Measurements from ENCODE around the gene WNT2.
"Not testable (repeated sequence)": the region's sequence is repeated elsewhere in the genome, so short reads cannot be mapped to it uniquely, and the experiment has no call there.

WNT2 gene

GRCh38 chr7:117323305-117323850 is 520 bp upstream of the WNT2 start:
- Mint-ChIP-seq H3K4me3 (no peak overlapping the region), H3K27ac (no peak overlapping the region), H3K9me3 (peaks cover 4% of the 10 kb centered on the region), H3K4me1 (no peaks in the 10 kb centered on the region), H3K27me3 (peaks cover 48% of the 10 kb centered on the region), H3K36me3 (peaks cover 2% of the 10 kb centered on the region)

GRCh38 chr7:117320523-117320922 is 2.3 kb downstream of the WNT2 start:
- peaks cover 2% of the 10 kb centered on the region for H3K36me3 Mint-ChIP-seq
- no peaks in the 10 kb centered on the region for H3K9me3 Mint-ChIP-seq
- H3K4me1 Mint-ChIP-seq, result no peaks in the 10 kb centered on the region
- no peak overlapping the region for H3K4me3 Mint-ChIP-seq
- H3K27me3 Mint-ChIP-seq, result peaks cover 46% of the 10 kb centered on the region
- H3K27ac Mint-ChIP-seq, result no peak overlapping the region

- Mint-ChIP-seq H3K27me3 (peaks cover 38% of the 10 kb centered on the region), H3K4me1 (no peaks in the 10 kb centered on the region), H3K9me3 (no peaks in the 10 kb centered on the region), H3K4me3 (no peak overlapping the region), H3K27ac (no peak overlapping the region), H3K36me3 (peaks cover 2% of the 10 kb centered on the region)
These were observed 3.7 kb downstream of the WNT2 start for GRCh38 chr7:117319181-117319580.

GRCh38 chr7:117313582-117313981 is 9.3 kb downstream of the WNT2 start:
- no peaks in the 10 kb centered on the region for H3K4me1 Mint-ChIP-seq
- H3K36me3 Mint-ChIP-seq, result no peaks in the 10 kb centered on the region
- no peak overlapping the region for H3K27ac Mint-ChIP-seq
- no peaks in the 10 kb centered on the region for H3K9me3 Mint-ChIP-seq
- no peak overlapping the region for H3K4me3 Mint-ChIP-seq
- peaks cover 6% of the 10 kb centered on the region for H3K27me3 Mint-ChIP-seq

- H3K9me3 Mint-ChIP-seq, result no peaks in the 10 kb centered on the region
- no peak overlapping the region for H3K27ac Mint-ChIP-seq
- H3K4me1 Mint-ChIP-seq, result no peaks in the 10 kb centered on the region
- no peak overlapping the region for H3K4me3 Mint-ChIP-seq
- H3K36me3 Mint-ChIP-seq, result no peaks in the 10 kb centered on the region
- H3K27me3 Mint-ChIP-seq, result peaks cover 6% of the 10 kb centered on the region
These were observed 10.0 kb downstream of the WNT2 start for GRCh38 chr7:117312593-117313580.

GRCh38 chr7:117308891-117309290 is 14.0 kb downstream of the WNT2 start:
- Mint-ChIP-seq H3K27me3 (peaks cover 3% of the 10 kb centered on the region), H3K9me3 (no peaks in the 10 kb centered on the region), H3K36me3 (no peaks in the 10 kb centered on the region), H3K27ac (no peak overlapping the region), H3K4me1 (no peaks in the 10 kb centered on the region), H3K4me3 (no peak overlapping the region)

GRCh38 chr7:117302396-117302795 is 20.5 kb downstream of the WNT2 start:
- Mint-ChIP-seq H3K27me3 (peaks cover 4% of the 10 kb centered on the region), H3K4me3 (no peak overlapping the region), H3K27ac (no peak overlapping the region), H3K9me3 (no peaks in the 10 kb centered on the region), H3K4me1 (no peaks in the 10 kb centered on the region), H3K36me3 (no peaks in the 10 kb centered on the region)

GRCh38 chr7:117300506-117300905 is 22.4 kb downstream of the WNT2 start:
- not testable (repeated sequence) for H3K4me3 Mint-ChIP-seq, H3K27me3 Mint-ChIP-seq, H3K36me3 Mint-ChIP-seq, H3K4me1 Mint-ChIP-seq, H3K27ac Mint-ChIP-seq, H3K9me3 Mint-ChIP-seq

GRCh38 chr7:117297606-117298005 is 25.3 kb downstream of the WNT2 start:
- Mint-ChIP-seq H3K4me1 (no peaks in the 10 kb centered on the region), H3K4me3 (no peak overlapping the region), H3K27me3 (peaks cover 3% of the 10 kb centered on the region), H3K27ac (no peak overlapping the region), H3K36me3 (no peaks in the 10 kb centered on the region), H3K9me3 (no peaks in the 10 kb centered on the region)

GRCh38 chr7:117296066-117296465 is 26.8 kb downstream of the WNT2 start:
- Mint-ChIP-seq H3K27me3 (no peaks in the 10 kb centered on the region), H3K4me1 (no peaks in the 10 kb centered on the region), H3K9me3 (no peaks in the 10 kb centered on the region), H3K36me3 (no peaks in the 10 kb centered on the region), H3K27ac (no peak overlapping the region), H3K4me3 (no peak overlapping the region)

GRCh38 chr7:117285826-117286225 is 37.0 kb downstream of the WNT2 start:
- Mint-ChIP-seq H3K4me3 (no peak overlapping the region), H3K9me3 (no peaks in the 10 kb centered on the region), H3K27ac (no peak overlapping the region), H3K27me3 (no peaks in the 10 kb centered on the region), H3K36me3 (no peaks in the 10 kb centered on the region), H3K4me1 (no peaks in the 10 kb centered on the region)

- Mint-ChIP-seq H3K4me1 (no peaks in the 10 kb centered on the region), H3K4me3 (no peak overlapping the region), H3K27me3 (no peaks in the 10 kb centered on the region), H3K36me3 (no peaks in the 10 kb centered on the region), H3K27ac (no peak overlapping the region), H3K9me3 (no peaks in the 10 kb centered on the region)
These were observed 38.2 kb downstream of the WNT2 start for GRCh38 chr7:117284692-117285091.

- Mint-ChIP-seq H3K27ac (no peak overlapping the region), H3K4me1 (no peaks in the 10 kb centered on the region), H3K9me3 (no peaks in the 10 kb centered on the region), H3K4me3 (no peak overlapping the region), H3K27me3 (no peaks in the 10 kb centered on the region), H3K36me3 (no peaks in the 10 kb centered on the region)
These were observed 39.1 kb downstream of the WNT2 start for GRCh38 chr7:117283779-117284178.

- H3K27me3 Mint-ChIP-seq, result no peaks in the 10 kb centered on the region
- H3K36me3 Mint-ChIP-seq, result no peaks in the 10 kb centered on the region
- H3K4me3 Mint-ChIP-seq, result no peak overlapping the region
- H3K9me3 Mint-ChIP-seq, result no peaks in the 10 kb centered on the region
- no peak overlapping the region for H3K27ac Mint-ChIP-seq
- no peaks in the 10 kb centered on the region for H3K4me1 Mint-ChIP-seq
These were observed 39.5 kb downstream of the WNT2 start for GRCh38 chr7:117283371-117283770.

- Mint-ChIP-seq H3K4me3 (no peak overlapping the region), H3K9me3 (no peaks in the 10 kb centered on the region), H3K4me1 (no peaks in the 10 kb centered on the region)
These were observed 40.5 kb downstream of the WNT2 start for GRCh38 chr7:117282239-117282812.

GRCh38 chr7:117281562-117281961 is 41.3 kb downstream of the WNT2 start:
- no peaks in the 10 kb centered on the region for H3K4me1 Mint-ChIP-seq
- H3K9me3 Mint-ChIP-seq, result no peaks in the 10 kb centered on the region
- H3K36me3 Mint-ChIP-seq, result no peaks in the 10 kb centered on the region
- no peaks in the 10 kb centered on the region for H3K27me3 Mint-ChIP-seq
- no peak overlapping the region for H3K27ac Mint-ChIP-seq
- H3K4me3 Mint-ChIP-seq, result no peak overlapping the region

More at GRCh38 chr7:117282239-117282812, 40.5 kb downstream of the WNT2 start:
- Mint-ChIP-seq H3K27me3 (no peaks in the 10 kb centered on the region), H3K27ac (no peak overlapping the region), H3K36me3 (no peaks in the 10 kb centered on the region)

All from activated naive CD4-positive, alpha-beta T cell treated with anti-CD3 and anti-CD28 coated beads, Interleukin-2, amount 50 U/mL, for 24 hours (primary cell).